Progenitor cell of endocrine pancreas (in vitro differentiated cells): Measurements from ENCODE around the gene SNX13. TPM values are rescaled to one million over a fixed set of nuclear protein-coding genes. Genes with fewer than 3 reads are reported as not detected.

Experiments
- DNase-seq: peaks from one replicate; pipeline ENCODE4 v3.0.0; 2021; ENCODE audit warnings: low spot score; ENCODE audit not compliant: unreplicated experiment
- H3K27ac Mint-ChIP-seq: 2 replicates; pipeline ENCODE4 v1.8.0; 2021; ENCODE audit warnings: mild to moderate bottlenecking, moderate library complexity, mixed read lengths
- H3K27me3 Mint-ChIP-seq: 2 replicates; pipeline ENCODE4 v1.8.0; 2021; ENCODE audit warnings: mixed read lengths
- H3K36me3 Mint-ChIP-seq: 2 replicates; pipeline ENCODE4 v1.8.0; 2022; ENCODE audit warnings: mixed read lengths; ENCODE audit not compliant: insufficient read depth
- H3K4me1 Mint-ChIP-seq: 2 replicates; pipeline ENCODE4 v1.8.0; 2021; ENCODE audit warnings: low read depth, mixed read lengths
- H3K4me3 Mint-ChIP-seq: 2 replicates; pipeline ENCODE4 v1.8.0; 2021; ENCODE audit warnings: low read depth, mild to moderate bottlenecking, moderate library complexity, mixed read lengths
- H3K9me3 Mint-ChIP-seq: 2 replicates; pipeline ENCODE4 v1.8.0; 2021; ENCODE audit warnings: low read depth, mixed read lengths
- CTCF ChIP-seq: fragments of 200-600 bp; sonication (generic); IDR thresholded peaks from one replicate; pipeline ENCODE4 v1.5.0; 2021; ENCODE audit warnings: antibody characterized with exemption, mild to moderate bottlenecking; ENCODE audit not compliant: unreplicated experiment
- total RNA-seq: library from RNA; stranded (reverse); gene quantifications from 2 replicates; pipeline ENCODE4 v1.2.1, GENCODE V29; 2021

The SNX13 gene
- total RNA-seq, 1 donor from 2014 or later = 48.5 TPM

GRCh38 chr7:17907014-17907413, 33.3 kb downstream of the SNX13 start:
- no peak for TF ChIP-seq CTCF
- peaks cover 7% of the 10 kb centered on the region for H3K36me3 Mint-ChIP-seq
- no peaks in the 10 kb centered on the region for H3K27me3 Mint-ChIP-seq
- no peak for DNase-seq
- H3K4me1 Mint-ChIP-seq = peaks cover 6% of the 10 kb centered on the region
- peaks cover 14% of the 10 kb centered on the region for H3K9me3 Mint-ChIP-seq
- peak overlapping the region; percentile 2 for H3K27ac Mint-ChIP-seq
- no peak overlapping the region for H3K4me3 Mint-ChIP-seq

- no peak overlapping the region for H3K4me3 Mint-ChIP-seq
- no peaks in the 10 kb centered on the region for H3K27me3 Mint-ChIP-seq
- H3K4me1 Mint-ChIP-seq = peaks cover 6% of the 10 kb centered on the region
- TF ChIP-seq CTCF = no peak
- no peaks in the 10 kb centered on the region for H3K9me3 Mint-ChIP-seq
- no peak for DNase-seq
- no peak overlapping the region for H3K27ac Mint-ChIP-seq
- H3K36me3 Mint-ChIP-seq = no peaks in the 10 kb centered on the region
These were observed 37.0 kb downstream of the SNX13 start for GRCh38 chr7:17903337-17903736.

- H3K27ac Mint-ChIP-seq = no peak overlapping the region
- DNase-seq = no peak
- no peak for TF ChIP-seq CTCF
- no peaks in the 10 kb centered on the region for H3K36me3 Mint-ChIP-seq
- H3K4me3 Mint-ChIP-seq = no peak overlapping the region
- no peaks in the 10 kb centered on the region for H3K9me3 Mint-ChIP-seq
- peaks cover 6% of the 10 kb centered on the region for H3K4me1 Mint-ChIP-seq
- no peaks in the 10 kb centered on the region for H3K27me3 Mint-ChIP-seq
These were observed 37.7 kb downstream of the SNX13 start for GRCh38 chr7:17902599-17902998.

- no peak for DNase-seq
- no peak for TF ChIP-seq CTCF
- H3K36me3 Mint-ChIP-seq = no peaks in the 10 kb centered on the region
- H3K9me3 Mint-ChIP-seq = no peaks in the 10 kb centered on the region
- H3K4me1 Mint-ChIP-seq = peaks cover 2% of the 10 kb centered on the region
- H3K4me3 Mint-ChIP-seq = no peak overlapping the region
- no peak overlapping the region for H3K27ac Mint-ChIP-seq
- no peaks in the 10 kb centered on the region for H3K27me3 Mint-ChIP-seq
These were observed 39.8 kb downstream of the SNX13 start for GRCh38 chr7:17900464-17900863.

GRCh38 chr7:17898111-17898510, 42.2 kb downstream of the SNX13 start:
- Mint-ChIP-seq H3K36me3 (no peaks in the 10 kb centered on the region), H3K9me3 (no peaks in the 10 kb centered on the region), H3K4me3 (no peak overlapping the region), H3K27ac (no peak overlapping the region), H3K4me1 (peaks cover 2% of the 10 kb centered on the region), H3K27me3 (no peaks in the 10 kb centered on the region)
- DNase-seq = no peak
- TF ChIP-seq CTCF = no peak
